ENCODE results near the gene FGF21. TPM values are rescaled to one million over a fixed set of nuclear protein-coding genes. Genes with fewer than 3 reads are reported as not detected.
"Not testable (repeated sequence)": the region's sequence is repeated elsewhere in the genome, so short reads cannot be mapped to it uniquely, and the experiment has no call there.

The FGF21 gene
- polyA plus RNA-seq, 1 donor: not detected

- no peak for DNase-seq
Observed at GRCh38 chr19:48751845-48752495, 3.4 kb upstream of the FGF21 start.

DNA sequence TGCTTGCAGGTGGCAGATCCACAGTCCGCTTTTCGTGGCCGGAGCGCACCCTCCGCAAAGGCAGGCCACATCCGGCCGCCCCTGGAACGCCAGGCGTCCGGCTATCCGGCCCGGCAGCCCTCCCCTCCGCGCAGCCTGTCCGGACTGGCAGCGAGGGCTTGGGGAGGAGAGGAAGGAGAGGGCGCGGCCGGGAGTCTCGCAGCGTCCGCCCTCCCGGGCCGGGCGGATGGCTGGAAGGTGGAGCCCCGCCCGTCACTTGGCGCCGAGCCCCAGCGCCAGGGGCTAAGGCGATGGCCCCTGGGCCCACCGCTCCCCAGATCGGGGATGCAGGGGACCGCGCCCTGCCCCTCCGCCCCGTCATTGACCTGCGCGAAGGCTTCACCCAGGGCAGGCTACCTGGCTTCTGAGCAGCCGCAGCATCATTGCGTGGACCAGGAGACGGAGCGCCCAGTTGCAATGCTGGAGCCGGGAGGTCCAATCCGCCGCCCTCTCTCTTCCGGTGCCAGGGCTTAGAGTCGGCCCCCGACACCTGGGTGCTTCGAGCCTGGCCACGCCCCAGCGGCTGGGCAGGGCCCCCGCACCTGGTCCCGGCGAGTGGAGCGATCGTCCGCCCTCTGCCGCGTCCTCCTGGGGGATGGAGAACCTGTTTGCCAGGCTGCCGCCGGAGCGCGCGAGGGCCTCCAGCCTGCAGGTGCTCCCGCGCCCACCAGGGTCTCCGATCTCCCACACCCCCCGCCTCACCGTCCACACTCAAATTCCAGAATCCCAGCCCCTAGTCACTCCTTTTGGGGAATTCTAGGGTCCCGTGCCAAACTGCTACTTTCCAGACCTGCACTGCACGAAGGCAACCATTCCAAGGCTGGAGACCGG lies 2.6 kb upstream of the FGF21 start, which contains the start of gene FUT1:
FUT1 (minus strand) TSS at position 146 of the 870 bp plus-strand sequence. CDS start 1,360 bp downstream, outside the sequence.
- DNase-seq: peak; percentile 73

GRCh38 chr19:48755787-48756186 lies 463 bp downstream of the FGF21 start:
- DNase-seq: no peak

DNA sequence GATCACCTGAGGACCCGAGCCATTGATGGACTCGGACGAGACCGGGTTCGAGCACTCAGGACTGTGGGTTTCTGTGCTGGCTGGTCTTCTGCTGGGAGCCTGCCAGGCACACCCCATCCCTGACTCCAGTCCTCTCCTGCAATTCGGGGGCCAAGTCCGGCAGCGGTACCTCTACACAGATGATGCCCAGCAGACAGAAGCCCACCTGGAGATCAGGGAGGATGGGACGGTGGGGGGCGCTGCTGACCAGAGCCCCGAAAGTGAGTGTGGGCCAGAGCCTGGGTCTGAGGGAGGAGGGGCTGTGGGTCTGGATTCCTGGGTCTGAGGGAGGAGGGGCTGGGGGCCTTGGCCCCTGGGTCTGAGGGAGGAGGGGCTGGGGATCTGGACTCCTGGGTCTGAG lies 888 bp downstream of the FGF21 start:
- no peak for DNase-seq

GRCh38 chr19:48756686-48757085 lies 1.4 kb downstream of the FGF21 start:
- DNase-seq: no peak

DNA sequence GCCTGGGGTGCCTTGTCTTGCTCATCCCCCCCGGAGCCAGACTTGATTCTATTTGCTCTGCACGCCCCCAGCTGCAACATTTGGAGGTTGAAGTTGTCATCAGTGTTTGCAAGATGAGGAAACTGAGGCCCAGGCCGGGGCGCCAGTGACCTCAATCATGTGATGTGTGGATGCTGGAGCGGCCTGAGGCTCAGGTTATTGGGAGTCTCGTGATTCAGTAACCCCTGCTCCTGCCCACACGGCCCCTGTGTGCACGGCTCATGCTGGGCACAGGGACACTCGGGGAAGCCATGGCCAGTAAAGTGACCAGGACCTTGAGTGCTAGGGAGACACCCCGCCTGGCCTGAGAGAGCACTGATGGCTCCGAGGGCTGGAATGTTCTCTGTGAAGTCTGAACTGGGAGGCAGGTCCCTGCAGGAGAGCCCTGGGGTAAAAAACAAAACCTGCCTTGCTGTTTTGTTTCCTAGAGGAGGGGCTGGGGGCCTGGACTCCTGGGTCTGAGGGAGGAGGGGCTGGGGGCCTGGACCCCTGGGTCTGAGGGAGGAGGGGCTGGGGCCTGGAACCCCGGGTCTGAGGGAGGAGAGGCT lies 1.9 kb downstream of the FGF21 start:
- DNase-seq: no peak

DNA sequence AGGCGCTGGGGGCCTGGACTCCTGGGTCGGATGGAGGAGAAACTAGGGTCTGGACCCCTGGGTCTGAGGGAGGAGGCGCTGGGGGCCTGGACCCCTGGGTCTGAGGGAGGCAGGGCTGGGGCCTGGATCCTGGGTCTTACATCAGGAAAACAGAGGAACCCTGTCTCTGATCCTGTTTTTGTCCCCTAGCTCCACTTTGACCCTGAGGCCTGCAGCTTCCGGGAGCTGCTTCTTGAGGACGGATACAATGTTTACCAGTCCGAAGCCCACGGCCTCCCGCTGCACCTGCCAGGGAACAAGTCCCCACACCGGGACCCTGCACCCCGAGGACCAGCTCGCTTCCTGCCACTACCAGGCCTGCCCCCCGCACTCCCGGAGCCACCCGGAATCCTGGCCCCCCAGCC lies 2.4 kb downstream of the FGF21 start:
- DNase-seq: no peak

DNA sequence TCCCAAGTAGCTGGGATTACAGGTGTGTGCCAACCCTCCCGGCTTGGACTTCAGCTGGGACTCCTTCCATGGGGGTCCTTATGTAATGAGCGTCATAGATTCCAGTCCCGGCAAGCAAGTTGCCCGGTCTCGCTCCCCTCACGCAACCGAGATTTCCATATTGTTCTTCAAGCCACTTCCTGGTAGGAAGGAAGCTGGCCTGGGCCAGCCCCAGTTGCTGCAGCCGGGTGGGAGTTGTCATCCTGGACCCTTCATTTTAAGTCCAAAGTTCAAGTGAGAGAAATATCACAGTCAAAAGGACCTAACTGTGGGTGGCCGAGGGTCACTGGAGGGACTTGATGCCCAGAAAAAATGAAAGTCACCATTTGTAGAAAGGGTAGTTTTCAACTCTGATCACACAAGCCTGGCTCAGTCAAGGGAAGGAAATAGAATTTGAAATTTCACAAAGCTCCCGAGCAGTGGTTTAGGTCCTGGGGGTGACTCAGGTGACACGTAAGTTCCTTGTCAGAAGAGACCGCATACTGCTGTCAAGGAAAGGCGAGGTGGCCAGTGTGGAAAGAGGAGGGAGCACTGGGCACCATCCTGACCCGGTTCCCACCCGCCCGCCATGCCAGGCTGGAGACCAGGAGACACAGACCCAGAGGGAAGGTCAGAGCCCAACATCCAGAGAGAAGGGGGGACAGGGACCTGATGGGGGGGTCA lies 5.3 kb downstream of the FGF21 start:
- DNase-seq: no peak

DNA sequence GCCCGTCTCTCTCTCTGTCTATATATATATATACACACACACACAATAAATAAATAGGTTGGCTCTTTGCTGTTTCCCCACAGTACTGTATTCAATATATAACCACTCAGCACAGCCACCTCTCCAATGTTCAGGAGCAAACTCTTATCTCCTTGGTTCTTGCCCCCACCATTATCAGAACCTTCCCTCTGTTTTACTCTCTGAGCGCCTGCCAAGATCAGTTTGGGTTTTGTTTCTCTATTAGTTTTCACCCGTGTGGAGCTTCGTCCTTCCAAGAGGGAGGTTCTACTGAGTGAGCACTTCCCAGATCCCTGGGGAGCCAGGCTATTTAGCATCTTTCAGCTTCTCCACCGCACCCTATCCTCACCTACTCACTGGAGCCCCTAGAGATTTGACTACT lies 10.5 kb downstream of the FGF21 start:
- DNase-seq: not testable (repeated sequence)

DNA sequence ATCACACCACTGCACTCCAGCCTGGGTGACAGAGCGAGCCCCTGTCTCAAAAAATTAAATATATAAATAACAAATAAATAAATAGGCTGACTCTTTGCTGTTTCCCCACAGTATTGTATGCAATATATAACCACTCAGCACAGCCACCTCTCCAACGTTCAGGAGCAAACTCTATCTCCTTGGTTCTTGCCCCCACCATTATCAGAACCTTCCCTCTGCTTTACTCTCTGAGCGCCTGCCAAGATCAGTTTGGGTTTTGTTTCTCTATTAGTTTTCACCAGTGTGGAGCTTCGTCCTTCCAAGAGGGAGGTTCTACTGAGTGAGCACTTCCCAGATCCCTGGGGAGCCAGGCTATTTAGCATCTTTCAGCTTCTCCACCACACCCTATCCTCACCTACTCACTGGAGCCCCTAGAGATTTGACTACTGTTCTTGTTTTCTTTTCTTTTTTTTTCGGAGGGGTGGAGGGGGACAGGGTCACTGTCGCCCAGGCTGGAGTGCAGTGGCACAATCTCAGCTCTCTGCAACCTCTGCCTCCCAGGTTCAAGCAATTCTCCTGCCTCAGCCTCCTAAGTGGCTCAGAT lies 12.9 kb downstream of the FGF21 start:
- DNase-seq: not testable (repeated sequence)

GRCh38 chr19:48768994-48769713 lies 13.8 kb downstream of the FGF21 start:
- DNase-seq: no peak

DNA sequence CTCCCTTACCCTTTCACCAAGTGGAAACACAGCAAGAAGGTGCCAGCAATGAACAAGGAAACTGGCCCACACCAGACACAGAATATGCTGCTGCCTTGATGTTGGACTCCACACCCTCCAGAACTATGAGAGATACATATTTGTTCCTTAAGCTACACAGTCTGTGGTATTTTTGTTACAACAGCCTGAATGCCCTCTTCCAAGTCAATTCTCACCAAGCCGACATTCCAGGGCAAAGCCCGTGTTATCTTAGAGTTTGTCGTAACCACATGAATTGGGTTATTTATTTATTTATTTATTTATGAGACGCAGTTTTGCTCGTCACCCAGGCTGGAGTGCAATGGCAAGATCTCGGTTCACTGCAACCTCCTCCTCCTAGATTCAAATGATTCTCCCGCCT lies 14.9 kb downstream of the FGF21 start:
- no peak for DNase-seq

GRCh38 chr19:48770734-48771472 lies 15.6 kb downstream of the FGF21 start:
- no peak for DNase-seq

GRCh38 chr19:48772503-48772953 lies 17.2 kb downstream of the FGF21 start:
- DNase-seq: no peak

DNA sequence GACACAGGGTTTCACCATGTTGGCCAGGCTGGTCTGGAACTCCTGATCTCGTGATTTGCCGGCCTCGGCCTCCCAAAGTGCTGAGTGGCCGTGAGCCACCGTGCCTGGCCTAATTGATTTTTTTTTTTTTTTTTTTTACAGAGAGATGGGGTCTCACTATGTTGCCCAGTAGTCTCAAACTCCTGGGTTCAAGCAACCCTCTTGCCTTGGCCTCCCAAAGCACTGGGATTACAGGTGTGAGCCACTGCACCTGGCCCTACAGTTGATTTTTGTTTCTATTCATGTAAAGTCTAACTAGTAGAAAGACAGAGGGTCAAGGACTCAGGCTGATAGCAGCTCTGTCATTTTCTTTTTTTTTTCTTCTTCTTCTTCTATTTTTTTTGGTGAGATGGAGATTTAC lies 21.8 kb downstream of the FGF21 start:
- DNase-seq: no peak

GRCh38 chr19:48777720-48778119 lies 22.4 kb downstream of the FGF21 start:
- DNase-seq: no peak

DNA sequence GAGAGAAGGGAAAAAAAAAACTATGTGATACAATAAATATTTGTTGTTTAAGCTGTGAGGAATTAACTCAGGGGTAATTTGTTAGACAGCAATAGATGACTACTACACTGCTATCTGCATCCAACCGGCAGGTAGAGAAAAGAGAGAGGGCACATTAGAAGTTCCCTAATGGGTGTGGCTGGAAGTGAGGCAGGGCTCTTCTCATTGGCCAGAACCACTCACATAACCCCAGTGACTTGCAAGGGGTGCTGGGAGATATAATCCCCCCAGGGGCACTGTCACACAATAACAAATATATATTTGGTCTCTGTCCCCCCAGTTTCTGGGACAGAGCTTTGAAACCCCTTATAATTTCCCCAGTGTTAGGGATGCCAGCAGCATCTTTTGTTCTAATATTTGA lies 24.3 kb downstream of the FGF21 start:
- DNase-seq: no peak

DNA sequence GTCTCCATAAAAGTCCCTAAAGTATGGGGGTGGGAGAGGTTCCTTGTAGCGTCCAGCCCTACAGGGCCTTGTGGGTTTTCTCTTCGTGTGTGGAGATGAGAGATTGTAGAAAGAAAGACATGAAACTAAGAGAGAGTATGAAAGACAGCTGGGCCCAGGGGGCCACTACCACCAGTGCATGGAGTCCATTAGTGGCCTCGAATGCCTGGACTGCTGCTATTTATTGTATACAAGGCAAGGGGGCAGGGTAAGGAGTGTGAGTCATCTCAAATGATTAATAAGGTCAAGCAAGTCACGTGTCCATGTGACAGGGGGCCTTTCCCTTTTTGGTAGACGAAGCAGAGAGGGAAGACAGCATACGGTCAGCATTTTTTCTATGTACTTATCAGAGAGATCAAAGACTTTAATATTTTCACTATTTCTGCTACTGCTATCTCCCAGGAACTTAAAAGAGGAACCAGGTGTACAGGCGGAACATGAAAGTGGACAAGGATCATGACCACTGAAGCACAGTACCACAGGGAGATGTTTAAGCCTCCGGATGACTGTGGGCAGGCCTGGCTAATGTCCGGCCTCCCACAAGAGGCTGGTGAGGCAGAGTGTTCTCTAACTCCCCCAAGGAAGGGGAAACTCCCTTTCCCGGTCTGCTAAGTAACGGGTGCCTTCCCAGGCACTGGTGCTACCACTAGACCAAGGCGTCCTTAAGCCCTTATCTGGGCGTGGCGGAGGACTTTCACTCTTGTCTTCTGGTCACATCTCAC lies 25.5 kb downstream of the FGF21 start:
- DNase-seq: no peak

DNA sequence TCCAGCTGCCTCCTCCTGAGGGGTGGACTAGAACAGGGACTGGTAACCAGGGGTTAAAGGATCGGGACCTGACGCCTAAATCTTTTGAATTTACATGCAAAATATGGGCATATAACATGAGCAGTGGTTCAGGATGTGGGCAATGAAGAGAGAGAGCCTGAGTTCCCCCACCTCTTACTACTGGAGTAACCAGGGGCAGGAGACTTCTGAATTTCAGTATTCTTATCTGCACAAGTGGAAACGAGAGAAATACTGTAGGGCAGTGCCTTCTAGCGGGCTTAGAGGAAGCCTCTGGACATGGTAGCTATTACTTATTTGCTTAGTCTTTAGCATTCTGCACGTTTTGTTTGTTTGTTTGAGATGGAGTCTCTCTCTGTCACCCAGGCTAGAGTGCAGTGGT lies 29.2 kb downstream of the FGF21 start:
- no peak for DNase-seq

- DNase-seq: not testable (repeated sequence)
Observed at GRCh38 chr19:48786422-48786821, 31.1 kb downstream of the FGF21 start.
